ACC112 (cell line): ENCODE data around the gene HACD4.

Experiments
- H2AFZ ChIP-seq: fragments of 200-600 bp; sonication (generic); one replicate; pipeline ENCODE4 v1.6.0; 2017; ENCODE audit warnings: antibody characterized with exemption, low read length; ENCODE audit not compliant: unreplicated experiment
- H3K27ac ChIP-seq: fragments of 200-600 bp; sonication (generic); 2 replicates; pipeline ENCODE4 v1.5.1; 2014; ENCODE audit warnings: low read depth, mild to moderate bottlenecking, antibody characterized with exemption, low read length, moderate library complexity
- H3K27me3 ChIP-seq: fragments of 200-600 bp; sonication (generic); 2 replicates; pipeline ENCODE4 v1.6.1; 2014; ENCODE audit warnings: mild to moderate bottlenecking, antibody characterized with exemption, low read length, moderate library complexity, mixed read lengths; ENCODE audit not compliant: insufficient read depth
- H3K36me3 ChIP-seq: fragments of 200-600 bp; sonication (generic); 2 replicates; pipeline ENCODE4 v1.6.1; 2016; ENCODE audit warnings: mild to moderate bottlenecking, antibody characterized with exemption, low read length, moderate library complexity, mixed read lengths; ENCODE audit not compliant: insufficient read depth
- H3K4me1 ChIP-seq: fragments of 200-600 bp; sonication (generic); one replicate; pipeline ENCODE4 v1.6.1; 2016; ENCODE audit warnings: low read length, mixed read lengths; ENCODE audit not compliant: insufficient read depth, unreplicated experiment, control insufficient read depth
- H3K4me3 ChIP-seq: fragments of 200-600 bp; sonication (generic); 2 replicates; pipeline ENCODE4 v1.5.1; 2014; ENCODE audit warnings: mild to moderate bottlenecking, low read depth, low read length
- H3K79me2 ChIP-seq: fragments of 200-600 bp; sonication (generic); one replicate; pipeline ENCODE4 v1.6.0; 2016; ENCODE audit warnings: low read length; ENCODE audit not compliant: control insufficient read depth, unreplicated experiment, insufficient read depth

Gene HACD4

GRCh38 chr9:21018177-21018576 is 13.3 kb downstream of the HACD4 start:
- Histone ChIP-seq H3K4me1 (peaks cover 22% of the 10 kb centered on the region), H3K36me3 (no peaks in the 10 kb centered on the region), H2AFZ (no peak overlapping the region), H3K27ac (no peak overlapping the region), H3K4me3 (no peak overlapping the region), H3K27me3 (no peaks in the 10 kb centered on the region), H3K79me2 (no peaks in the 10 kb centered on the region)

GRCh38 chr9:21016701-21017491 is 14.5 kb downstream of the HACD4 start:
- H3K4me1 ChIP-seq, result peaks cover 22% of the 10 kb centered on the region
- no peaks in the 10 kb centered on the region for H3K79me2 ChIP-seq
- no peaks in the 10 kb centered on the region for H3K27me3 ChIP-seq
- peak overlapping the region; percentile 70 for H3K27ac ChIP-seq
- H3K4me3 ChIP-seq, result no peak overlapping the region
- H3K36me3 ChIP-seq, result no peaks in the 10 kb centered on the region
- no peak overlapping the region for H2AFZ ChIP-seq

- no peak overlapping the region for H3K27ac ChIP-seq
- no peaks in the 10 kb centered on the region for H3K79me2 ChIP-seq
- H3K4me1 ChIP-seq, result peaks cover 22% of the 10 kb centered on the region
- H2AFZ ChIP-seq, result no peak overlapping the region
- no peak overlapping the region for H3K4me3 ChIP-seq
- H3K27me3 ChIP-seq, result no peaks in the 10 kb centered on the region
- H3K36me3 ChIP-seq, result no peaks in the 10 kb centered on the region; the same call in 1 of the 2 replicates
Measured at GRCh38 chr9:21015995-21016394, 15.4 kb downstream of the HACD4 start.

- H2AFZ ChIP-seq, result no peak overlapping the region
- no peaks in the 10 kb centered on the region; the same call in 1 of the 2 replicates for H3K36me3 ChIP-seq
- no peak overlapping the region for H3K27ac ChIP-seq
- no peaks in the 10 kb centered on the region for H3K79me2 ChIP-seq
- peaks cover 22% of the 10 kb centered on the region for H3K4me1 ChIP-seq
- H3K4me3 ChIP-seq, result no peak overlapping the region
- no peaks in the 10 kb centered on the region for H3K27me3 ChIP-seq
Measured at GRCh38 chr9:21015129-21015815, 16.2 kb downstream of the HACD4 start.

- Histone ChIP-seq H2AFZ (no peak overlapping the region), H3K4me3 (no peak overlapping the region), H3K27ac (no peak overlapping the region), H3K36me3 (peaks cover 26% of the 10 kb centered on the region), H3K79me2 (no peaks in the 10 kb centered on the region), H3K27me3 (no peaks in the 10 kb centered on the region), H3K4me1 (no peaks in the 10 kb centered on the region)
Measured at GRCh38 chr9:21002040-21002439, 29.4 kb downstream of the HACD4 start.

GRCh38 chr9:21001581-21001980 is 29.9 kb downstream of the HACD4 start:
- H3K27ac ChIP-seq, result no peak overlapping the region
- no peaks in the 10 kb centered on the region for H3K27me3 ChIP-seq

GRCh38 chr9:20997503-20998076 is 33.9 kb downstream of the HACD4 start:
- Histone ChIP-seq H3K36me3 (peaks cover 32% of the 10 kb centered on the region), H3K27ac (no peak overlapping the region), H3K4me1 (no peaks in the 10 kb centered on the region), H3K27me3 (no peaks in the 10 kb centered on the region), H3K79me2 (no peaks in the 10 kb centered on the region), H2AFZ (no peak overlapping the region), H3K4me3 (no peak overlapping the region)

More at GRCh38 chr9:21001581-21001980, 29.9 kb downstream of the HACD4 start:
- no peaks in the 10 kb centered on the region for H3K79me2 ChIP-seq
- no peak overlapping the region for H2AFZ ChIP-seq
- no peak overlapping the region for H3K4me3 ChIP-seq
- no peaks in the 10 kb centered on the region for H3K4me1 ChIP-seq
- peaks cover 26% of the 10 kb centered on the region for H3K36me3 ChIP-seq

- Histone ChIP-seq H3K27me3 (no peaks in the 10 kb centered on the region), H3K79me2 (no peaks in the 10 kb centered on the region), H3K27ac (no peak overlapping the region), H3K4me1 (no peaks in the 10 kb centered on the region), H2AFZ (no peak overlapping the region), H3K4me3 (no peak overlapping the region), H3K36me3 (peaks cover 30% of the 10 kb centered on the region)
Measured at GRCh38 chr9:20996809-20997208, 34.6 kb downstream of the HACD4 start.

- Histone ChIP-seq H3K4me3 (no peak overlapping the region), H3K27ac (no peak overlapping the region), H2AFZ (no peak overlapping the region), H3K27me3 (no peaks in the 10 kb centered on the region), H3K36me3 (peaks cover 18% of the 10 kb centered on the region), H3K4me1 (no peaks in the 10 kb centered on the region), H3K79me2 (no peaks in the 10 kb centered on the region)
Measured at GRCh38 chr9:20995616-20996015, 35.8 kb downstream of the HACD4 start.

- no peak overlapping the region for H2AFZ ChIP-seq
- H3K4me1 ChIP-seq, result no peaks in the 10 kb centered on the region
- H3K27me3 ChIP-seq, result no peaks in the 10 kb centered on the region
- H3K79me2 ChIP-seq, result no peaks in the 10 kb centered on the region
- H3K27ac ChIP-seq, result no peak overlapping the region
- no peak overlapping the region for H3K4me3 ChIP-seq
- H3K36me3 ChIP-seq, result peaks cover 14% of the 10 kb centered on the region; the same call in 1 of the 2 replicates
Measured at GRCh38 chr9:20994486-20994885, 37.0 kb downstream of the HACD4 start.
